ENCODE measurements around the gene TXNDC11. TPM values are rescaled to one million over a fixed set of nuclear protein-coding genes. Genes with fewer than 3 reads are reported as not detected.

Gene TXNDC11
- total RNA-seq, 1 experiment from 2014 or later = 51.3 TPM

GRCh38 chr16:11635679-11636171 lies 106.9 kb downstream of the TXNDC11 start:
- DNase-seq = no peak
- Mint-ChIP-seq H3K27ac (ENCODE audit: unreplicated experiment) (no peak overlapping the region), H3K4me1 (ENCODE audit: low read depth, unreplicated experiment) (peaks cover 67% of the 10 kb centered on the region), H3K36me3 (ENCODE audit: insufficient read depth, unreplicated experiment) (peaks cover 17% of the 10 kb centered on the region), H3K27me3 (ENCODE audit: unreplicated experiment) (no peaks in the 10 kb centered on the region), H3K9me3 (ENCODE audit: low read depth, unreplicated experiment) (no peaks in the 10 kb centered on the region), H3K4me3 (ENCODE audit: low read depth, unreplicated experiment) (no peak overlapping the region)
- intact Hi-C loops (cut with micrococcal nuclease; ENCODE audit: unreplicated experiment) = no loop called here
- TF ChIP-seq CTCF (IDR thresholded peaks at IDR 0.05; ENCODE audit: unreplicated experiment) = no peak
- CTCF ChIA-PET = interaction anchor here (0.6 to 1.3 kb wide), 4 partner anchors 24 to 49 kb away, joined by 3 to 5 read pairs (median 4); partner anchors contain the start of gene LITAF
- BruUV-seq (replicated peaks) = no TSS peak

GRCh38 chr16:11635113-11635652 lies 107.5 kb downstream of the TXNDC11 start:
- CTCF ChIA-PET = interaction anchor here (0.6 to 1.0 kb wide), 3 partner anchors 23 to 61 kb away, joined by 3 read pairs; no protein-coding TSS in a partner anchor
- Mint-ChIP-seq H3K27me3 (ENCODE audit: unreplicated experiment) (no peaks in the 10 kb centered on the region), H3K4me3 (ENCODE audit: low read depth, unreplicated experiment) (no peak overlapping the region), H3K4me1 (ENCODE audit: low read depth, unreplicated experiment) (peaks cover 67% of the 10 kb centered on the region), H3K9me3 (ENCODE audit: low read depth, unreplicated experiment) (no peaks in the 10 kb centered on the region), H3K36me3 (ENCODE audit: insufficient read depth, unreplicated experiment) (peaks cover 11% of the 10 kb centered on the region), H3K27ac (ENCODE audit: unreplicated experiment) (no peak overlapping the region)
- TF ChIP-seq CTCF (IDR thresholded peaks at IDR 0.05; ENCODE audit: unreplicated experiment) = no peak
- intact Hi-C loops (cut with micrococcal nuclease; ENCODE audit: unreplicated experiment) = no loop called here
- no TSS peak for BruUV-seq (replicated peaks)
- no peak for DNase-seq

- DNase-seq = no peak
- no TSS peak for BruUV-seq (replicated peaks)
- intact Hi-C loops (cut with micrococcal nuclease; ENCODE audit: unreplicated experiment) = no loop called here
- Mint-ChIP-seq H3K27me3 (ENCODE audit: unreplicated experiment) (no peaks in the 10 kb centered on the region), H3K4me1 (ENCODE audit: low read depth, unreplicated experiment) (peaks cover 72% of the 10 kb centered on the region), H3K4me3 (ENCODE audit: low read depth, unreplicated experiment) (no peak overlapping the region), H3K9me3 (ENCODE audit: low read depth, unreplicated experiment) (no peaks in the 10 kb centered on the region), H3K36me3 (ENCODE audit: insufficient read depth, unreplicated experiment) (peaks cover 7% of the 10 kb centered on the region), H3K27ac (ENCODE audit: unreplicated experiment) (no peak overlapping the region)
- CTCF ChIA-PET = interaction anchor here (0.6 to 1.0 kb wide), 2 partner anchors 22 to 60 kb away, joined by 3 read pairs; no protein-coding TSS in a partner anchor
- TF ChIP-seq CTCF (IDR thresholded peaks at IDR 0.05; ENCODE audit: unreplicated experiment) = no peak
These were observed 108.3 kb downstream of the TXNDC11 start for GRCh38 chr16:11634312-11634711.

GRCh38 chr16:11633113-11633512 lies 109.5 kb downstream of the TXNDC11 start:
- Mint-ChIP-seq H3K4me1 (ENCODE audit: low read depth, unreplicated experiment) (peaks cover 76% of the 10 kb centered on the region), H3K27ac (ENCODE audit: unreplicated experiment) (peak overlapping the region; percentile 35), H3K36me3 (ENCODE audit: insufficient read depth, unreplicated experiment) (peaks cover 5% of the 10 kb centered on the region), H3K4me3 (ENCODE audit: low read depth, unreplicated experiment) (no peak overlapping the region), H3K9me3 (ENCODE audit: low read depth, unreplicated experiment) (no peaks in the 10 kb centered on the region), H3K27me3 (ENCODE audit: unreplicated experiment) (no peaks in the 10 kb centered on the region)
- CTCF ChIA-PET = interaction anchor here (0.7 kb wide), 1 partner anchor 101 kb away, joined by 3 read pairs; no protein-coding TSS in a partner anchor
- DNase-seq = no peak
- intact Hi-C loops (cut with micrococcal nuclease; ENCODE audit: unreplicated experiment) = no loop called here
- BruUV-seq (replicated peaks) = no TSS peak
- TF ChIP-seq CTCF (IDR thresholded peaks at IDR 0.05; ENCODE audit: unreplicated experiment) = no peak
